Astrocyte of the cerebellum (primary cell): Measurements from ENCODE around the gene MTHFD1.

ENCODE experiments used
- DNase-seq: peaks from one replicate; pipeline ENCODE4 v3.0.0-alpha.2; 2011; ENCODE audit warnings: low read depth
- H3K4me3 ChIP-seq: 2 replicates; pipeline ENCODE4 v1.5.1; 2011; ENCODE audit warnings: mild to moderate bottlenecking, low read depth, low read length, moderate library complexity
- in situ Hi-C: cut with HindIII; loops from 2 replicates; pipeline ENCODE4 v1.10.0; 2017; ENCODE audit warnings: low sequenced_read_pairs
- TF ChIP-seq, protein P1 (sequence below): IDR thresholded peaks from 2 replicates; pipeline ENCODE4 v1.5.1; 2012; ENCODE audit warnings: low read length, low read depth, moderate library complexity, mild to moderate bottlenecking; ENCODE audit errors: missing control alignments

The MTHFD1 gene

DNA sequence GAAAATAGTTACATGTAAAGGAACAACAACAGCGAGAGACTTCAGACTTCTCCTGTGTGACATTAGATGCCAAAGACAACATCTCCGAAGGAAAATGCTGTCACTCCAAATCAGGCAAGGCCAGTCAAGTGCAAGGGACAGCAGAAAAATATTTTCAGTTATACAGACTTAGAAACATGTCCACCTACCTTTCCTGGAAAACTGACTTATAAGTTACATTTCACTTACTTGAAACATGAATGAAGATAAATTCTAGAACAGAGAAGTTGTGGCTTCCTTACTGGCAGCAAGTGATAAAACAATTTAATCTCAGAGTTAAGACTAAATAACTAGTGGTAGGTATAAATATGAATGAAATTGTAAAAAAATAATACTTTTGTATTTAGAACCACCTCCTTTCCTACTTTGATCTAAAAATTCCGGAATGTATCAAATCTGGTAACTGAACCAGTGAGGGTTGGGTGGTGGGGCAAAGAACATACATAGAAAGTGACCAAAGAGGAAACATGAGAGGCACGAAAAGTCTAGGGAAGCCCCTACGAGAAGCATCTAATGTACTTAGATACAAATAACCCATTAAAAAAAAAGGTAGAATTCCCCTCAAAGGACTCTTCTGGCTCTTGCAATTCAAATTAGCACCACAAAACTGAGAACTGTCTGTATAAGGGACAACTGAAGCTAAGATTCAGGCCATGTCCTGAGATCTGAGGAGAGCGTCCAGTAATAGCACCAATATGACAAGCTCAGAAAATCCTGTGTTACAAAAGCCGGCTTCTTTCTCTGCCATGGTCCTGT is 21.2 kb downstream of the MTHFD1 start:
- in situ Hi-C loops = no loop called here
- no peak overlapping the region for H3K4me3 ChIP-seq

DNA sequence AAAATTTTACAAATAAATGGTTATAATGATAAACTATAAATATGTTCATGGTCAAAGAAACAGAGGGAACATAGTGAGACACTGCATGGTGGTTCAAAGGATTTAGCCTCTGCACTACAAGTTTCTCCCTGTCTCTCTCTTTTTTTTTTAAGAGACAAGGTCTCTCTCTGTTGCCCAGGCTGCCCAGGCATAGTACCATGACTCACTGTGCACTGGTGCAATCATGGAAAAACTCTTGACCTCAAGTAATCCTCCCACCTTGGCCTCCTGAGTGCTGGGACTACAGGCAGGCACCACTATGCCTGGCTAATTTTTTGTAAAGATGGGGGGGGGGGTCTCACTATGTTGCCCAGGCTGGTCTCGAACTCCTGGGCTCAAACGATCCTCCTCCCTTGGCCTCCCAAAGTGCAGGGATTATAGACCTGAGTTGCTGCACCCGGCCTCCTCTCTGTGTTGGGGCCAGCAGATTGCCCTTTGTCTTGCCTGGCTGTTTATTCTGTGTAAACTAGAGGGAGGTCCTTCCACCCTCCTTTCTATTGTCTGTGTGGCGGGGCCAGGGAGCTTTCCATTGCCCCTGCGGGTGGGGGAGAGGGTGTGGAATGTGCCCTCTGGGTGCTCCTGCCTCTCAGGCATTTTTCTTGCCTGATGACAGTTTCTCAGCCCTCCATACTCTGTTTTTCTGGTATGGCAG is 22.1 kb downstream of the MTHFD1 start:
- in situ Hi-C loops = no loop called here

More for the DNA sequence above, 21.2 kb downstream of the MTHFD1 start:
- DNase-seq = no peak
- TF ChIP-seq, protein P1, sequence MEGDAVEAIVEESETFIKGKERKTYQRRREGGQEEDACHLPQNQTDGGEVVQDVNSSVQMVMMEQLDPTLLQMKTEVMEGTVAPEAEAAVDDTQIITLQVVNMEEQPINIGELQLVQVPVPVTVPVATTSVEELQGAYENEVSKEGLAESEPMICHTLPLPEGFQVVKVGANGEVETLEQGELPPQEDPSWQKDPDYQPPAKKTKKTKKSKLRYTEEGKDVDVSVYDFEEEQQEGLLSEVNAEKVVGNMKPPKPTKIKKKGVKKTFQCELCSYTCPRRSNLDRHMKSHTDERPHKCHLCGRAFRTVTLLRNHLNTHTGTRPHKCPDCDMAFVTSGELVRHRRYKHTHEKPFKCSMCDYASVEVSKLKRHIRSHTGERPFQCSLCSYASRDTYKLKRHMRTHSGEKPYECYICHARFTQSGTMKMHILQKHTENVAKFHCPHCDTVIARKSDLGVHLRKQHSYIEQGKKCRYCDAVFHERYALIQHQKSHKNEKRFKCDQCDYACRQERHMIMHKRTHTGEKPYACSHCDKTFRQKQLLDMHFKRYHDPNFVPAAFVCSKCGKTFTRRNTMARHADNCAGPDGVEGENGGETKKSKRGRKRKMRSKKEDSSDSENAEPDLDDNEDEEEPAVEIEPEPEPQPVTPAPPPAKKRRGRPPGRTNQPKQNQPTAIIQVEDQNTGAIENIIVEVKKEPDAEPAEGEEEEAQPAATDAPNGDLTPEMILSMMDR = no peak

DNA sequence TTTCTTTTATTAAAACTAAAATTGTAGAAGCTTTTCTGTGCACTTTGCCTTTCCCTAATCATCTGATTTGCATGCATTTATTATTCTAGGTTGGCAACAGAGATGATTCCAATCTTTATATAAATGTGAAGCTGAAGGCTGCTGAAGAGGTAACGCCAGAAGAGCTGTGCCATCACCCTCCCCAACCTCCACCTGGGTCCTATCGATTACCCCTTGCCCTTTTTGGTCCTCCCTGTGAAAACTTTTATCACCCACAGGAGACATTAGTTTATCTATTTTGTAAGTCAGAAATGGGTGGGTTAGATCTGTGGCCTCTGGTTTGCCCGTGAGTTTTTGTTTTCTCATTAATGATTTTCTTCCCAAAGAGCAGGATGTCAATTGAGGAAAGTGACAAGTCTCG is 22.8 kb downstream of the MTHFD1 start:
- no peak for DNase-seq
- in situ Hi-C loops = no loop called here
- TF ChIP-seq, protein P1 = no peak
- H3K4me3 ChIP-seq = no peak overlapping the region

More for the DNA sequence above, 22.1 kb downstream of the MTHFD1 start:
- TF ChIP-seq, protein P1 = no peak
- DNase-seq = no peak
- no peak overlapping the region for H3K4me3 ChIP-seq

DNA sequence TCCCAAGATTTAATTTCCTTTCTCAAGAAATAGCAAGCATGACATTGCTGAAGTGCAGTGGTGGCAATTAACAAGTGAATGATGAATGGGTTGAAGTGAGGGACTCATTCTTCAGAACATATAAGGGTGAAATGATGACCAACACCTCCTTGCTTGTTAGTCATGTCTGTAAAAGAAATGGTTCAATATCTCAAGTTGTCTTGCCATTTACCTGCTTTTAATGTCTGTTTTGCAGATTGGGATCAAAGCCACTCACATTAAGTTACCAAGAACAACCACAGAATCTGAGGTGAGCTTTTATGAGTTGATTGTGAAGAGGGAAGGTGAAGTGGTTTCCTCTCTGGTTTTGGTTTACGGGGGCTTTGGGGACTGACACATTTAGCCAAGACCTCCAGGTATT is 24.1 kb downstream of the MTHFD1 start:
- TF ChIP-seq, protein P1 = no peak
- DNase-seq = no peak
- H3K4me3 ChIP-seq = no peak overlapping the region
- in situ Hi-C loops = no loop called here

DNA sequence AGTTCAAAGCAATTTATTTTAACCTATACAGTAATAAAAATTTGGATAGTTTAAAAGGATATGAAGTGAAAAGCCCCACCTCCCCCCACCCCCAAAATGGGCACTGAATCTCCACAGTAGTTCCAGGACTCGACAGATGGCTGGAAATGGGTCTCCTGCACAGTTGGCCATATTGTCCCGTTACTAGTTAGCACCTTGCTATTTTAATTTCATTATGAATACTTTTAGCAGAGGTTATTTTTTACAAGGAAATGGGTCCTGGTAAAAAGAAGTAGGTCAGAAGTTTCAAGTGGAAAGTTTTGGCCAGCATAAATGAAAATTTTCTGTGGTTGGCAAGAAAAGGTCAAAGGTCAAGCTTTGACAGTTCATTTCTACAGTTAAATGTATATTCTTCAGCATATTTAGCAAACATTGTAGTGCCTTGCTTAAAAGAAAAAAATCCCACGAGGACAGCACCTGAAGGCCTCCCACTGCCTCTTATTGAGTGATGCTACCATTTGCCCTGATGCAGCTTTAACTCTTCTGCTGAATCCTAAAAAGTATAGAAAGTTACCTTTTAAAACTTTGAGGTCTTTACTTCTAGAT is 28.3 kb downstream of the MTHFD1 start:
- in situ Hi-C loops = no loop called here
- TF ChIP-seq, protein P1 = no peak
- DNase-seq = no peak
- no peak overlapping the region for H3K4me3 ChIP-seq

DNA sequence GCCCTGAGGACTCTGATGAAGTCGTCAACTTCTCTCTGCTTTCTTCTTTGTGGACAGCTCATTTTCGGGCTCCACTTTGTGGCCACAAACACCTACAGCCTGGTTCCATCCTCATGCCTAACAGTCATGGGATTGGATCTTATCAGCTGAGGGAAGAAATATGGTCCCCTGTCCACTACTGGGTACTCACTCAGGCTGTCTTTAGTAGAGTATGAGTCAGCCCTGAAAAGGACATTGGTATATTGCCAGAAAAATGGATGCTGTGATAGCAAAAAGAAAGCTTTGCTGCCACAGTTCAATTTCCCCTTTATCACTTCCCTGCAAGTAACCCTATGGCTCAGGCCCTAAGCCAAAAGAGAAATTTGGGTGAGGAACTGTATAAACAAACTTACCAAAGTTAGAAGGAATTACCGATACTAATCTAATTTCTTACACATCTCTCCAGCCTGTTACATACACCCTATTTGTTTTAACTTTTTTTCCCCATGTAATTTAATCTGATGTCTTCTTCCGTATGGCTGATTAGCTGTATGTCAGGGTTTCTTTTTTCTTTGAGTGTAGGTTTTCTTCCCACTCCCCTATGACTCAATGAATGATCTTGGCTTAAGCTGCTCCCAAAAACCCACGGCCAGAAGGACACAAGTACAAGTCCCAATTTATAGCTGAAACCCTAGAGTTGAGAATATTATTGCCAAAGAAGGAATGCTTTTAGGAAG is 29.1 kb downstream of the MTHFD1 start:
- no peak for DNase-seq
- no peak overlapping the region for H3K4me3 ChIP-seq
- TF ChIP-seq, protein P1 = no peak
- in situ Hi-C loops = no loop called here
